ENCODE results near the gene MSI2. TPM values are rescaled to one million over a fixed set of nuclear protein-coding genes. Genes with fewer than 3 reads are reported as not detected.

MSI2 gene
- total and polyA plus RNA-seq, 2 experiments from 2014 or later: 18.9 to 41.8 TPM

- H3K27me3 Mint-ChIP-seq (ENCODE audit: insufficient read depth, low read depth, poor library complexity): peaks cover 6% of the 10 kb centered on the region
- H3K4me3 Mint-ChIP-seq: no peak overlapping the region
- Histone ChIP-seq H3K4me3 (no peak overlapping the region), H3K4me1 (ENCODE audit: insufficient read depth) (peaks cover 22% of the 10 kb centered on the region), H3K79me2 (replicated peaks; ENCODE audit: insufficient read depth) (peaks cover 13% of the 10 kb centered on the region), H3K4me2 (0 out of 2 replicates have a peak overlapping the region, but pooled peaks have one; percentile 15), H3F3A (replicated peaks; ENCODE audit: low read depth) (no peaks in the 10 kb centered on the region), H2AFZ (no peak overlapping the region), H4K20me1 (replicated peaks; ENCODE audit: insufficient read depth) (peaks cover 17% of the 10 kb centered on the region), H3K9me2 (ENCODE audit: insufficient read depth) (no peaks in the 10 kb centered on the region), H3K27ac (ENCODE audit: low read depth) (no peak overlapping the region; the same call in 1 of the 2 replicates), H3K27me3 (ENCODE audit: insufficient read depth) (no peaks in the 10 kb centered on the region), H3K36me3 (ENCODE audit: insufficient read depth) (peaks cover 7% of the 10 kb centered on the region; the same call in 1 of the 2 replicates)
- ATAC-seq (no peak), DNase-seq (ENCODE audit: low spot score) (no peak)
- no peak overlapping the region for H3K27ac Mint-ChIP-seq
- H3K4me1 Mint-ChIP-seq: peaks cover 32% of the 10 kb centered on the region
- peaks cover 41% of the 10 kb centered on the region for H3K36me3 Mint-ChIP-seq (ENCODE audit: low read depth)
- TF ChIP-seq JUNB (IDR thresholded peaks at IDR 0.05; ENCODE audit: unreplicated experiment) (no peak), NANOG (IDR thresholded peaks at IDR 0.05; ENCODE audit: borderline replicate concordance) (no peak), ZNF331 (CRISPR knock-in tag; IDR thresholded peaks at IDR 0.05; ENCODE audit: low read depth) (no peak), EZH2phosphoT487 (IDR thresholded peaks at IDR 0.05; ENCODE audit: unreplicated experiment) (no peak), EZH2 (IDR thresholded peaks at IDR 0.05; ENCODE audit: low read depth, unreplicated experiment) (no peak), ZNF462 (CRISPR knock-in tag; IDR thresholded peaks at IDR 0.05) (no peak), CREB1 (CRISPR knock-in tag; IDR thresholded peaks at IDR 0.05; ENCODE audit: low read depth) (no peak), POLR2AphosphoS5 (IDR thresholded peaks at IDR 0.05; ENCODE audit: low read depth) (no peak), REST (IDR thresholded peaks at IDR 0.05; ENCODE audit: unreplicated experiment) (no peak), STAT1 (IDR thresholded peaks at IDR 0.05; ENCODE audit: unreplicated experiment) (no peak), ZNF114 (CRISPR knock-in tag; IDR thresholded peaks at IDR 0.05) (no peak), CTCF (conservative IDR thresholded peaks at IDR 0.05; ENCODE audit: low read depth in 2 of 2) (no peak), ETS1 (IDR thresholded peaks at IDR 0.05) (no peak)
- H3K9me3 Mint-ChIP-seq: peaks cover 16% of the 10 kb centered on the region
Observed at GRCh38 chr17:57295526-57296023, 39.3 kb downstream of the MSI2 start.

Measured in GM23338 (cell line).